Activated T-helper 17 cell treated with anti-CD3 and anti-CD28 coated beads, Interleukin-2, amount 50 U/mL, for 72 hours (primary cell): ENCODE measurements around the gene APMAP. TPM values are rescaled to one million over a fixed set of nuclear protein-coding genes. Genes with fewer than 3 reads are reported as not detected.
A peak's percentile ranks its signal among the peaks of the same experiment; 100 is the strongest.

Source experiments
- ATAC-seq: fragments of 150-1000 bp; cut with Tn5 transposase; replicated peaks from 2 replicates; pipeline ENCODE4 v1.10.0; 2021; ENCODE audit warnings: mild to moderate bottlenecking, moderate library complexity
- H3K27ac Mint-ChIP-seq: one replicate; pipeline ENCODE4 v1.8.0; 2022; ENCODE audit warnings: mixed read lengths
- H3K27me3 Mint-ChIP-seq: one replicate; pipeline ENCODE4 v1.8.0; 2022; ENCODE audit warnings: mixed read lengths
- H3K36me3 Mint-ChIP-seq: one replicate; pipeline ENCODE4 v1.8.0; 2022; ENCODE audit warnings: low read depth, mild to moderate bottlenecking, mixed read lengths
- H3K4me1 Mint-ChIP-seq: one replicate; pipeline ENCODE4 v1.8.0; 2022; ENCODE audit warnings: mixed read lengths
- H3K4me3 Mint-ChIP-seq: one replicate; pipeline ENCODE4 v1.8.0; 2022; ENCODE audit warnings: mild to moderate bottlenecking, mixed read lengths
- H3K9me3 Mint-ChIP-seq: one replicate; pipeline ENCODE4 v1.8.0; 2022; ENCODE audit warnings: mixed read lengths
- total RNA-seq, 2 donors: library from RNA; stranded (reverse); gene quantifications; one replicate each; pipeline ENCODE4 v1.2.3, GENCODE V29; 2022

Gene APMAP
- total RNA-seq, 2 donors from 2014 or later: 30.7 to 49.4 TPM

- Mint-ChIP-seq H3K4me3 (no peak overlapping the region), H3K27me3 (no peaks in the 10 kb centered on the region), H3K9me3 (no peaks in the 10 kb centered on the region), H3K4me1 (peaks cover 11% of the 10 kb centered on the region), H3K36me3 (peaks cover 82% of the 10 kb centered on the region), H3K27ac (peak overlapping the region; percentile 78)
- no peak for ATAC-seq
These were observed 30.0 kb downstream of the APMAP start for GRCh38 chr20:24962510-24962909.

- ATAC-seq: no peak
- Mint-ChIP-seq H3K27me3 (no peaks in the 10 kb centered on the region), H3K4me1 (peaks cover 11% of the 10 kb centered on the region), H3K4me3 (no peak overlapping the region), H3K27ac (peak overlapping the region; percentile 78), H3K9me3 (no peaks in the 10 kb centered on the region), H3K36me3 (peaks cover 78% of the 10 kb centered on the region)
These were observed 30.4 kb downstream of the APMAP start for GRCh38 chr20:24962182-24962492.

DNA sequence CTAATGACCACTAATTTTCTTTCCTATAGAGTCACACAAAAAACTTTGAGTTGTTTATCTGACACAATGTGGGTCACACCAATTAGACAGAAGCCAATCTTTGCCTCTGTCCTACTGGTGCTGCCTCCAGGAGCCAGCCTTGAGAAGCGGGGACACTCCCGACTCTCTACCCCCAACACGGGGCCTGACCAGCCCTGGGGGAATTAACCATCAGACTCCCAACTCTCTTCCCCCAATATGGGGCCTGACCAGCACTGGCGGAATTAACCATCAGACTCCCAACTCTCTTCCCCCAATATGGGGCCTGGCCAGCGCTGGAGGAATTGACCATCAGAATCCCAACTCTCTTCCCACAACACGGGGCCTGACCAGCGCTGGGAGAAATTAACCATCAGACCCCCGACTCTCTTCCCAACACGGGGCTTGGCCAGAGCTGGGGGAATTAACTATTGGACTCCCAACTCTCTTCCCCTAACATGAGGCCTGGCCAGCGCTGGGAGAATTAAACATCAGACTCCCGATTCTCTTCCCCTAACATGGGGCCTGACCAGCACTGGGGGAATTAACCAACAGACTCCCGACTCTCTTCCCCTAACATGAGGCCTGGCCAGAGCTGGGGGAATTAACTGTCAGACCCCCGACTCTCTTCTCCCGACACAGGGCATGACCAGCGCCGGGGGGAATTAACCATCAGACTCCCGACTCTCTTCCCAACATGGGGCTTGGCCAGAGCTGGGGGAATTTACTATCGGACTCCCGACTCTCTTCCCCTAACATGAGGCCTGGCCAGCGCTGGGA is 31.0 kb downstream of the APMAP start:
- ATAC-seq: no peak
- Mint-ChIP-seq H3K27ac (peak overlapping the region; percentile 78), H3K9me3 (no peaks in the 10 kb centered on the region), H3K36me3 (peaks cover 73% of the 10 kb centered on the region), H3K4me3 (no peak overlapping the region), H3K27me3 (no peaks in the 10 kb centered on the region), H3K4me1 (peaks cover 11% of the 10 kb centered on the region)

- no peaks in the 10 kb centered on the region for H3K27me3 Mint-ChIP-seq
- H3K4me1 Mint-ChIP-seq: peaks cover 11% of the 10 kb centered on the region
- peak; percentile 60 for ATAC-seq
- peak overlapping the region; percentile 77 for H3K27ac Mint-ChIP-seq
- peaks cover 66% of the 10 kb centered on the region for H3K36me3 Mint-ChIP-seq
- H3K4me3 Mint-ChIP-seq: no peak overlapping the region
- H3K9me3 Mint-ChIP-seq: no peaks in the 10 kb centered on the region
These were observed 31.7 kb downstream of the APMAP start for GRCh38 chr20:24960861-24961260.

DNA sequence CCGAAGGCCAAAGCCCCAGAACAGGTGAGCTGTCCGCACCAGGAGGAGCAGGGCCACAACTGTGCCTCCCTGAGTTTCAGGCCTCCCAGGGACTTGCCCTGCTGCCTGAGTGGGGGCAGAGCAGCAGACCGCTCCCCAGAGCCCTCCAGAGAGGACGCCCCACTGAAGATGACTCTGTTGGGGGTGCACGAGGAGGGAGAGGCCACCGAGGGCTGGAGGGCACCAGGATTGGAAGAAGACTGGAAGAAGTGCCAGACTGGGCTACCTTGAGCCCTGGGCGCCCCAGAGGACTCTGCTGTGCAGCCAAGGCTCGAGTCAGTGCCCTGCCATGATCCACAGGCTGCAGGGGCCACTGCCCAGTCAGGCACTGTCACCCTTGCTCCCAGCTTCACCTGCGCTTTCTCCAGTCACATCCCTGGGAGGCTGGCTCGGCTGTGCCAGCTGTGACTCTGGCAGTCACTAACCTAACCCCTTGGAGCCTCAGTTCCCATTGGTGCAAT is 32.2 kb downstream of the APMAP start:
- Mint-ChIP-seq H3K4me3 (no peak overlapping the region), H3K27me3 (no peaks in the 10 kb centered on the region), H3K9me3 (no peaks in the 10 kb centered on the region), H3K27ac (peak overlapping the region; percentile 77), H3K36me3 (peaks cover 65% of the 10 kb centered on the region), H3K4me1 (peaks cover 11% of the 10 kb centered on the region)
- ATAC-seq: no peak

GRCh38 chr20:24959591-24960301 is 32.8 kb downstream of the APMAP start:
- peak overlapping the region; percentile 39 for H3K27ac Mint-ChIP-seq
- no peaks in the 10 kb centered on the region for H3K27me3 Mint-ChIP-seq
- no peaks in the 10 kb centered on the region for H3K9me3 Mint-ChIP-seq
- H3K4me3 Mint-ChIP-seq: no peak overlapping the region
- peaks cover 65% of the 10 kb centered on the region for H3K36me3 Mint-ChIP-seq
- ATAC-seq: no peak
- peaks cover 11% of the 10 kb centered on the region for H3K4me1 Mint-ChIP-seq

GRCh38 chr20:24958506-24959385 is 33.8 kb downstream of the APMAP start:
- Mint-ChIP-seq H3K4me1 (peaks cover 5% of the 10 kb centered on the region), H3K36me3 (peaks cover 64% of the 10 kb centered on the region), H3K9me3 (no peaks in the 10 kb centered on the region), H3K4me3 (no peak overlapping the region), H3K27ac (no peak overlapping the region), H3K27me3 (no peaks in the 10 kb centered on the region)
- no peak for ATAC-seq

DNA sequence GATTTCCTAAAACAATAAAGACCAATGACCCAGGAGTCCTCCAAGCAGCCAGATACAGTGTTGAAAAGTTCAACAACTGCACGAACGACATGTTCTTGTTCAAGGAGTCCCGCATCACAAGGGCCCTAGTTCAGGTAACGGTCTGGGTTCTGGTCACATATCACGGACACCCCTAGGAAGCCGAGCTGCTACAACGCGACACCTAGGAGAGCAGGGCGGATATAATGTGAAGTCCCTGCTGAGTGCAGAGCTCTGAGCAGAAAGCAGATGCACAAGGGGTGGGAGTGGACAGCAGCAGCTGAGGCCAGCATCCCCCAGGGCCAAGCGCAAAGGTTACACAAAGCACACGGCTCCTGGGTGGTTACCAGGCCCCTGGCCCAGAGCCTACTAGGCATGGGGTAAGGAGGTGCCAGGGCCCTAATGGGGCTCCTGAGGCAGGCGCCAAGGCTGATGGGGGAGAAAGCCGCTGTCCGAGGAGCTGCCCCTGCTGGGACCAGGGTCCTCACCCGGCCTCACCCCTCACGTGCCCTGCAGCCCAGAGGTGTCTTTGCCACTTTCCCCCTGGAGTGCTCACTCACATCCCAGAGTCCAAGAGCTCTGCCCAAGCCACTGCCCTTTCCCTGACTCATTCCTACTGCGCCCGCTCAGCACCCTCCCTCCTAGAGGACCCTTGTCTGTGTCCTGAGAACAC is 35.1 kb downstream of the APMAP start:
- Mint-ChIP-seq H3K9me3 (no peaks in the 10 kb centered on the region), H3K4me3 (no peak overlapping the region), H3K36me3 (peaks cover 55% of the 10 kb centered on the region), H3K27me3 (no peaks in the 10 kb centered on the region), H3K27ac (no peak overlapping the region), H3K4me1 (peaks cover 5% of the 10 kb centered on the region)
- no peak for ATAC-seq

DNA sequence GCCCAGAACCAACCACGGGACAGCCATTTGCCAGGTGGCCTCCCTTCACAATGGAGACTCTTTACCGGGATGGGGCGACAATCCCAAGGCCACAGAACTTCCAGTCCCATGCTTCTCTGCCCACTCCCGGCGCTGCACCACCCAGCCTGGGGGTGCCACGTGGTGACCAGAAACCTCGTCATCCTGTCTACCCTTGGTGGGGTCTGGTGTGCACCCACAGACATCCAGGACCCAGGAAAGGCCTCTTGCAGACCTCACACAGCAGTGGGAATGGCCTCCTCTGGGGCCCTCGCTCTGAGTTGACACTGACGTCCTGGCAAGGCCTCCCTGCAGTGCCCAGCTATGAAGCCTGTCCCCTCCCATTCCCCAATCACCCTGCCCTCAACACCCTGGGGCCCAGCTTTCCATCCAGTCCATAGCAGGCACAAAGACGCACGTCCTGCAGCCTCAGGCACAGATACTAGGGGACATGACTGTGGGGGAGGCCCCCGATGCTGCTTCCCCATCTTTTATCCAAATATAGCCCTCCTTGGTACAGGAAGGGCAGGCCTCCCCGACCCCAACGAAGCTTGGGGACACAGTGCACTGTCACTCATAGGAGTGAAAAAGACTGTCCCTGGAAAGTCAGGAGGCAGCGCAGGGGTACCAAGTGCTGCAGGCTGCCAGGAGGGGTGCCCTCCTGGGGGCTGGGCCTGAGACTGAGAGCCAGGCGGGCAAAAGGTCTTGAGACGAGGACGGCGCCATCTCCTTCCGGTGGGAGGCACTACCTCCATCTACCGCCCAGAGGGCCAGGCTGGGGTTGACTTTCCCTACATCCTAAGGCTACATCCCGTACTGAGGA is 36.3 kb downstream of the APMAP start:
- peaks cover 9% of the 10 kb centered on the region for H3K4me1 Mint-ChIP-seq
- H3K4me3 Mint-ChIP-seq: no peak overlapping the region
- H3K27me3 Mint-ChIP-seq: no peaks in the 10 kb centered on the region
- no peaks in the 10 kb centered on the region for H3K9me3 Mint-ChIP-seq
- no peak for ATAC-seq
- H3K27ac Mint-ChIP-seq: peak overlapping the region; percentile 68
- peaks cover 51% of the 10 kb centered on the region for H3K36me3 Mint-ChIP-seq

- Mint-ChIP-seq H3K36me3 (peaks cover 42% of the 10 kb centered on the region), H3K27me3 (no peaks in the 10 kb centered on the region), H3K4me3 (peak overlapping the region; percentile 41), H3K4me1 (peaks cover 9% of the 10 kb centered on the region), H3K9me3 (no peaks in the 10 kb centered on the region), H3K27ac (peak overlapping the region; percentile 77)
- peak; percentile 63 for ATAC-seq
These were observed 37.5 kb downstream of the APMAP start for GRCh38 chr20:24955045-24955444.

- Mint-ChIP-seq H3K27ac (peak overlapping the region; percentile 77), H3K4me1 (peaks cover 12% of the 10 kb centered on the region), H3K36me3 (peaks cover 37% of the 10 kb centered on the region), H3K27me3 (no peaks in the 10 kb centered on the region), H3K9me3 (no peaks in the 10 kb centered on the region), H3K4me3 (peak overlapping the region; percentile 41)
- no peak for ATAC-seq
These were observed 38.0 kb downstream of the APMAP start for GRCh38 chr20:24954566-24954965.

DNA sequence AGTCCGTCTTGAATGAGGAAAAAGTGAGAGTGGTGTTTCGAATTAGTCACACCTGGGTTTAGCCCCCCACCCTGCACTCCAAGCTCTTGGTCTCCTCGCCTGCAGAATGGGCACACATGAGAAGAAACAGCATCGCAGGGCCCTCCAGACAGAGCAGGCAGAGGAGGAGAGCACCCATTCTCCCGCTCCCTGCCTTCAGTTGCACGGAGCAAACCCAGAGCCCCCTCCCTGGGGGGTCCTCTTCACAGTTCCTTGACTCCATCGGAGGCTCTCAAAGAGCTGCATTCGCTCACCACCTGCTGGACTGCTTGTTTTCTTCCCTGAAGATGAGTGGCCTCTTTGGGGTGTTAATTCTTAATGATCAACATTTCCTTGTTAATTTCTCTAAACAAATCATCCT is 38.4 kb downstream of the APMAP start:
- Mint-ChIP-seq H3K9me3 (no peaks in the 10 kb centered on the region), H3K36me3 (peaks cover 33% of the 10 kb centered on the region), H3K27ac (peak overlapping the region; percentile 77), H3K4me3 (peak overlapping the region; percentile 41), H3K27me3 (no peaks in the 10 kb centered on the region), H3K4me1 (peaks cover 15% of the 10 kb centered on the region)
- no peak for ATAC-seq

- Mint-ChIP-seq H3K4me3 (peak overlapping the region; percentile 41), H3K9me3 (no peaks in the 10 kb centered on the region), H3K36me3 (peaks cover 30% of the 10 kb centered on the region), H3K27me3 (no peaks in the 10 kb centered on the region), H3K27ac (peak overlapping the region; percentile 77), H3K4me1 (peaks cover 17% of the 10 kb centered on the region)
- ATAC-seq: no peak
These were observed 38.9 kb downstream of the APMAP start for GRCh38 chr20:24953621-24954133.
